Epithelial cell of esophagus (primary cell): Measurements from ENCODE around the gene LRRC51.

Experiments used
- DNase-seq: peaks from one replicate; pipeline ENCODE4 v3.0.0; 2010; ENCODE audit warnings: low read depth
- H3K4me3 ChIP-seq: 2 replicates; pipeline ENCODE4 v1.5.1; 2011; ENCODE audit warnings: mild to moderate bottlenecking, low read length, control low read depth
- CTCF ChIP-seq: IDR thresholded peaks from 2 replicates; pipeline ENCODE4 v1.5.1; 2011; ENCODE audit warnings: low read depth, mild to moderate bottlenecking, low read length, control low read depth, inconsistent platforms; ENCODE audit not compliant: insufficient read depth; ENCODE audit errors: missing control alignments

The LRRC51 gene

GRCh38 chr11:72061739-72062396, 18.8 kb upstream of the LRRC51 start:
- no peak for DNase-seq
- no peak for TF ChIP-seq CTCF
- no peak overlapping the region for H3K4me3 ChIP-seq

- no peak overlapping the region for H3K4me3 ChIP-seq
- TF ChIP-seq CTCF = no peak
- no peak for DNase-seq
Observed at GRCh38 chr11:72066855-72067254, 13.8 kb upstream of the LRRC51 start.

GRCh38 chr11:72067266-72067665, 13.4 kb upstream of the LRRC51 start:
- H3K4me3 ChIP-seq = no peak overlapping the region
- no peak for TF ChIP-seq CTCF

GRCh38 chr11:72067676-72068075, 13.0 kb upstream of the LRRC51 start:
- no peak overlapping the region for H3K4me3 ChIP-seq
- no peak for TF ChIP-seq CTCF
- no peak for DNase-seq

More at GRCh38 chr11:72067266-72067665, 13.4 kb upstream of the LRRC51 start:
- DNase-seq = no peak

GRCh38 chr11:72069200-72069599, 11.4 kb upstream of the LRRC51 start:
- DNase-seq = no peak
- H3K4me3 ChIP-seq = no peak overlapping the region
- TF ChIP-seq CTCF = no peak

- no peak overlapping the region for H3K4me3 ChIP-seq
- DNase-seq = peak; percentile 83
- TF ChIP-seq CTCF = no peak
Observed at GRCh38 chr11:72069787-72070251, 10.8 kb upstream of the LRRC51 start.

- H3K4me3 ChIP-seq = no peak overlapping the region
- no peak for TF ChIP-seq CTCF
- no peak for DNase-seq
Observed at GRCh38 chr11:72070491-72070890, 10.2 kb upstream of the LRRC51 start.
